ENCODE data around the gene MAP2. TPM values are rescaled to one million over a fixed set of nuclear protein-coding genes. Genes with fewer than 3 reads are reported as not detected.

Gene MAP2
- total RNA-seq, 2 donors from 2014 or later: 1.8 TPM

- H3K4me1 Mint-ChIP-seq: peaks cover 3% of the 10 kb centered on the region
- TF ChIP-seq CTCF (conservative IDR thresholded peaks at IDR 0.05): no peak
- no peaks in the 10 kb centered on the region for H3K27me3 Mint-ChIP-seq (ENCODE audit: insufficient read depth)
- Histone ChIP-seq H3K9ac (ENCODE audit: extremely low read depth, low read length, poor library complexity, severe bottlenecking) (no peak overlapping the region), H3K4me3 (ENCODE audit: low read length) (no peak overlapping the region), H3K27me3 (ENCODE audit: control insufficient read depth, insufficient read depth, low read length, poor library complexity, severe bottlenecking) (no peaks in the 10 kb centered on the region), H3K4me1 (ENCODE audit: control insufficient read depth, insufficient read depth, low read length) (peaks cover 2% of the 10 kb centered on the region), H3K27ac (ENCODE audit: low read depth, low read length) (no peak overlapping the region), H3K36me3 (ENCODE audit: control insufficient read depth, insufficient read depth, low read length) (no peaks in the 10 kb centered on the region), H3K9me3 (ENCODE audit: control insufficient read depth, low read length) (no peaks in the 10 kb centered on the region)
- H3K27ac Mint-ChIP-seq: no peak overlapping the region
- H3K9me3 Mint-ChIP-seq: no peaks in the 10 kb centered on the region
- no peak overlapping the region for H3K4me3 Mint-ChIP-seq
- H3K36me3 Mint-ChIP-seq (ENCODE audit: low read depth): no peaks in the 10 kb centered on the region
- no peak for DNase-seq
These were observed 221.0 kb downstream of the MAP2 start for GRCh38 chr2:209644842-209645241.

GRCh38 chr2:209648714-209649113 lies 224.9 kb downstream of the MAP2 start:
- H3K36me3 Mint-ChIP-seq (ENCODE audit: low read depth): no peaks in the 10 kb centered on the region
- DNase-seq: no peak
- TF ChIP-seq CTCF (conservative IDR thresholded peaks at IDR 0.05): no peak
- Histone ChIP-seq H3K27me3 (ENCODE audit: control insufficient read depth, insufficient read depth, low read length, poor library complexity, severe bottlenecking) (no peaks in the 10 kb centered on the region), H3K36me3 (ENCODE audit: control insufficient read depth, insufficient read depth, low read length) (no peaks in the 10 kb centered on the region), H3K4me1 (ENCODE audit: control insufficient read depth, insufficient read depth, low read length) (no peaks in the 10 kb centered on the region), H3K9ac (ENCODE audit: extremely low read depth, low read length, poor library complexity, severe bottlenecking) (no peak overlapping the region), H3K9me3 (ENCODE audit: control insufficient read depth, low read length) (no peaks in the 10 kb centered on the region), H3K27ac (ENCODE audit: low read depth, low read length) (no peak overlapping the region), H3K4me3 (ENCODE audit: low read length) (no peak overlapping the region)
- 84% methylated on average over 3 of the region's 3 CpGs; no CpG with 5 or more reads in 1 of the 2 experiments for WGBS, 2 experiments (ENCODE audit: insufficient coverage in 1 of 2, insufficient read length in 1 of 2)
- H3K4me1 Mint-ChIP-seq: no peaks in the 10 kb centered on the region
- H3K4me3 Mint-ChIP-seq: no peak overlapping the region
- H3K27ac Mint-ChIP-seq: no peak overlapping the region
- H3K27me3 Mint-ChIP-seq (ENCODE audit: insufficient read depth): no peaks in the 10 kb centered on the region
- H3K9me3 Mint-ChIP-seq: no peaks in the 10 kb centered on the region

DNA sequence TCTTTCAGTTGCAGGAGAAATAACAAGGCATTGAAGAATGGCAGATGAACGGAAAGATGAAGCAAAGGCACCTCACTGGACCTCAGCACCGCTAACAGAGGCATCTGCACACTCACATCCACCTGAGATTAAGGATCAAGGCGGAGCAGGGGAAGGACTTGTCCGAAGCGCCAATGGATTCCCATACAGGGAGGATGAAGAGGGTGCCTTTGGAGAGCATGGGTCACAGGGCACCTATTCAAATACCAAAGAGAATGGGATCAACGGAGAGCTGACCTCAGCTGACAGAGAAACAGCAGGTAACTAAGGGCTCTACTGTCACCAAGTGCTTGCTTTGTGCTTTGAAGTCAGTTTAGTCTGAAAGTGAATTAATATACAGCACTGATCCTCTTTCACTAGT lies 229.3 kb downstream of the MAP2 start:
- Mint-ChIP-seq H3K4me1 (no peaks in the 10 kb centered on the region), H3K27ac (no peak overlapping the region)
- 59 to 67% methylated on average over 2 to 6 of the region's 6 CpGs for WGBS, 2 experiments (ENCODE audit: insufficient coverage in 1 of 2, insufficient read length in 1 of 2)

More for the DNA sequence above, 229.3 kb downstream of the MAP2 start:
- Histone ChIP-seq H3K9ac (ENCODE audit: extremely low read depth, low read length, poor library complexity, severe bottlenecking) (no peak overlapping the region), H3K9me3 (ENCODE audit: control insufficient read depth, low read length) (no peaks in the 10 kb centered on the region), H3K36me3 (ENCODE audit: control insufficient read depth, insufficient read depth, low read length) (no peaks in the 10 kb centered on the region), H3K4me1 (ENCODE audit: control insufficient read depth, insufficient read depth, low read length) (no peaks in the 10 kb centered on the region), H3K27me3 (ENCODE audit: control insufficient read depth, insufficient read depth, low read length, poor library complexity, severe bottlenecking) (no peaks in the 10 kb centered on the region), H3K27ac (ENCODE audit: low read depth, low read length) (no peak overlapping the region), H3K4me3 (ENCODE audit: low read length) (no peak overlapping the region)
- Mint-ChIP-seq H3K9me3 (no peaks in the 10 kb centered on the region), H3K36me3 (ENCODE audit: low read depth) (no peaks in the 10 kb centered on the region), H3K27me3 (ENCODE audit: insufficient read depth) (no peaks in the 10 kb centered on the region), H3K4me3 (no peak overlapping the region)
- no peak for DNase-seq
- TF ChIP-seq CTCF (conservative IDR thresholded peaks at IDR 0.05): no peak
